HTERT RPE-1 (cell line): ENCODE results near the gene AFF4.

Experiments
- in situ Hi-C: fragments of 300-500 bp; cut with MboI; formaldehyde crosslinking; loops from 4 replicates; pipeline ENCODE4 v1.14.3; 2020; ENCODE audit warnings: low sequenced_read_pairs

The AFF4 gene

DNA sequence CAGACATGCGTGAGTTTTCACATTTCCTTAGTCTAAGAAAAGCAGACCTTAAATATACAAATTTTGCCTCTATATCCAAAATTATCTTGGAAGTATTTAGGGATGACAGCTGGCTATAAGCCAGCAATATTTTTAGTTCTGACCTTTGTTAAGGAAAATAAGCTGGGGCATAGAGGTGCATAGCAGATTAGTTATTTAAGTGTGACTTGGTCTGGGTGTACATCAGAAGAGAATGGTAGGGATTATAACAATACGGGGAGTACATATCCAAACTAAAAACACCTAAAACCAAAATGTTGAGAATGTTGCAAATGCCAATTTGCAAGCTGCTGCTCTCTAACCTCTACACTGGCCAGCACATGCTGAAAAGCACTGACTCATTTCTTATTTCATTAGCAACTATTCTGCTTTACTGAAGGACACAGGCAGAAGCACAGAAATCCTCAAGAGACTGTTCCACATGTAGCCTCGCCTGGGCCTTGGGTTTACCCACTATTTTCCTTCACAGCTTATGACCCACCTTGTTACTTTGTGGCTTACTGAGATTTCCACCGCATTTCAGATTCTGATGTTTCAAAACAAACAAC is 67.6 kb downstream of the AFF4 start:
- in situ Hi-C loops, result no loop called here

DNA sequence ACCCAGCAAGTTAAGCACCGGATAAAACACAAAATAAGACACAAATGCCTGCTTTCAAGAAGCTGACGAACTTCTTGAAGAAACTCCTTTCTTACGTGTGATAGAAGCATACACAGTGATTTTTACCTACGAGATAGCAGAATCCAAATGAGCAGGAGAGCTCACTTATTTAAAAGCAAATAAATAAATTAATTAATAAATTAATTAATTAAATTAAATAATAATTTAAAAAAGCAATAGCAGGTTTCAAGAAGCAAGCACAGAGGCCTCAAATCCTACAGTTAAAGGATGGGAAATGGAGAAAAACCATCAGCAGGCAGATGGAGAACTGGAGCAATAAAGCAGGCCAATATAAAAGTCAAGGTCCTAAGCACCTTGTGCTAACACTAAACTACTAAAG is 72.6 kb downstream of the AFF4 start:
- in situ Hi-C loops, result no loop called here

DNA sequence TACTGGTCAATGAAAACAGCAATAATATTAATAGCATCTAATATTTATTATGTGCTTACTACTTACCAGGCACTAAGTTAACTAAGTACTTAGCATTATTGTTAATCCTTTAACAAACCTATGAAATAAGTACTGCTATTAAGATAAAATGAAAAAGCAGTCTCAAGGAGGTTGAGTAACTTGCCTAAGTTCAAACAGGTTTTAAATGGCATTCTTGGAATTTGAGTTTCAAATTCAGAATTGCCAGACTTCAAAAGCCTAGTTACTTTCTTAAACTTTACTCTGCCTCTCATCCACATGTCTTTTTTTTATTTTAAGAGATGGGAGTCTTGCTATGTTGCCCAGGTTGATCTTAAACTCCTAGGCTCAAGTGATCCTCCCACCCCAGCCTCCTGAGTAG is 73.9 kb downstream of the AFF4 start:
- in situ Hi-C loops, result no loop called here

DNA sequence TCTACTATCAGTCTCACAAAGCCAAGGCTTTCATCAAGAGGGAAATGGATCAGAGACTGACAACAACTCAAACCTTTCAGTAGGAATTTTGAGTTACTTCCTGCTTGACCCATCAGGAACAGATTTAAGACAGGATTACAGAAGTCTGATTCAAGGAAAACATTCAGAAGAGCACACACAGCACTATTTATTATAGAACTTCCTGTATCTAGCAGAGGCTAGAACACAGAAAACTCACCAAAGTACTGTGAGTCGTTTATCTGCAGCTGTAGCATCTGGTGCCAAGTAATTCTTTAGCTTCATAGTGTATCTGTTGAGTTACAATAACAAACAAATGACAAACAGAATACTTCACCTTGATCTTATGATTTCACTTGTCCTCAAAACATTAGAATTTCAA is 76.2 kb downstream of the AFF4 start:
- in situ Hi-C loops, result no loop called here

DNA sequence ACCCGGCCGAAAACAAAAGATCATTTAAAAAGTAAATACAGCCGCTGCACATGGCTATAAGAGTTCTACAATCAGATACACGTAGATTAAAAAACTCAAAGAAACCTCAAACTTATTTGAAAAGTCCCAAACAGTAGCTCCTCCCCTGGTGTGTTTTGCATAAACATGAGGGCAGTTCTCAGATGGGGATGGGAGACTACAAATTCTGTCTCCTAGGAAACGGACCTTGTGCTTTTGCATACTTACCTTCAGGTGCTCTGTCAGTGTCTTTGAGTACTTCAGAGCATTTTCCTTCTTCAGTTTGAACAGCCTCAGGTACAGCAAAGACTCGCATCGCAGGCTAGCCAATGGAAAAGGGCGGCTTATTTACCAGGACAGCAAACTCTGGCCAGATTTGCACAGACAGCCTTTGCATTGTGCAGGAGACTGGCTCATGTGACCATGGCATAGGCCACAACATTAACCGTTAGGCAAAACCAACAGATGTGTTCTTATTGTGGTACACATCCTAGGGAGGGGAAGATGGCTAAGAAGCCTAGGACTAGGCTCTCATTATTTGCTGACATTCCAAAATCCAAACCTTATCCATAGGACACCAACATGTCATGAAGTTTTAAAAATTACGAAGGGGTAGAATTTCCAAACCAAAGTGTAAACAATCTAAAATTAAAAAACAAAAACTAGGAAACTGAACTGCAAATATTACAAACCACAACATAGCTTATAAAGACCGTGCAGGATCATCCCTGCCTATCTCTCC is 77.2 kb downstream of the AFF4 start:
- in situ Hi-C loops, result no loop called here

DNA sequence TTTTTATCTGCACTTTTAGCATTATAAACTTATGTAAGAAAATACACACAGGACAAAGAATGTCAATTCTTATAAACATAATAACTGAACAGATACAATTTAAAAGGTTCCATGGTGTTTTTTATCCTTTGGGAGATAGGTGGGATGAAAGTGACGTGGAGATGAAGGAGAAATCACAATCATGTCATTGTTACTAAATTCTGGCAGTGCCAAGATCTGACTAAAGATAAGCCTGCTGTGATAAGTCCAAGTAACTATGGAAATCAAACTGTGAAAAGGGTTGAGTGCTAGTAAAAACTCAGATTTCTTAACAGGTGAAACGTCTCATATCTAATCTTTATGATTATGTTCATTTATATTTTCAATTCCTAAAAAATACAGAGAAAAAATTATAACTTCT is 78.9 kb downstream of the AFF4 start:
- in situ Hi-C loops, result no loop called here

DNA sequence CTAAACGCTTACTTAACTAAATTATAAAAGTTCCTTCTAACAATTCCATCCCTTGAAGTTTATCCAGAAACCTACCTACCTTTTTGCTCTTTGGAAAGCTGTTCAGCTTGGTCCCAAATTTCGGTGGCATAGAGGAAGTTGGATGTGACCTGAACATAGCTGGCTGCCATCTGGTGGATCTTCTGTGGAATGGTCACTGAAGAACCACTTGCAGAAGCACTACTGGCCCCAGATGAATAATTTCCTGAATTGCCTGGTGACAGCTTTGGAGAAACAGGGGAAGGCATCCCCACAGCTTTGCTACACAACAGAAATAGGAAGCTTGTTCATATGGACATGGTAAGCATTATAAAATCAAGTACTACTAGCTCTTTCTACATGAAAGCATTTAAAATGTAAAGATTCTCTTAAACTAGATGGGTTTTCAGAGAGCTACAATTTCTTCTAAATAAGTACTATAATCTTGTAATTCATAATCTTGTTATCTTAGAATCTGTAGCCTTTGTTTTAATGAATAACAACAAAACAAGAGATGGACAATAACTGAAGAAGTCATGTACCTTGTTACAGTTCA is 80.1 kb downstream of the AFF4 start:
- in situ Hi-C loops, result no loop called here

DNA sequence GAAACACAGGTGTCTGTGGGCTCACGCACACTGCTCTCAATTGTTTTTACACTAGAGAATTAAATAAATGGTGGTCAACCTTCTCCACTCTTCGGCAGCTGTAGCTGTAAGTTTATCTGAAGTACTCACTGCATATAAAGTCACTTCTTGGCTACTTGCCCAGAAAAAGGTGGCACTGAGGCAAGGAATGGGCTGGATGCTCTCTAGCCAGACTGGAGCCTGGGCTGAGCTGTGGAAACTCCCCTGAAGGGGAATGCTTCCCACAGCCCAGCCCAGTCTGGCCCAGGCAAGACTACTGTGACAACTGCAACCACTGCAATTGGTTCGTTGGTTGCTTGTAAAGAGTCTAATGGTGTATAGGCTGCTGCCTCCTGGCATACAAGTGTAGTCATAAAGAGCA is 85.5 kb downstream of the AFF4 start:
- in situ Hi-C loops, result no loop called here

DNA sequence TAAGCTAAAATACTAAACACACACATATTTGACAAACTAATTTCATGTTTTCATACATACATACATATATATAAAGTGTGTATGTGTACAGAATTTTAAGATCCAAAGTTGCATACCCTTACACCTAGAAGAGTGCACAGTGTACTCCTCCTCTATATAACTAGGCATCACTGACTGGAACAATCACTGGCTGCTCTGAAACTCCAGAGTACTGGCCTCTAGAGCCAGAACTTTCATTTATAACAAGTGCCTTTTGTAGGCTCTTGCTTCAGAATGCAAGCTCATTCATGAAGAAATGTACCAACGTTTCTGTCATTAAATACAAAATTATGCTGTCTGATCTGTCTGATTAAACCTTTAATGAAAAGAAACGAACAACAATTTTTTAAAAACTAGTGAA is 86.0 kb downstream of the AFF4 start:
- in situ Hi-C loops, result no loop called here

DNA sequence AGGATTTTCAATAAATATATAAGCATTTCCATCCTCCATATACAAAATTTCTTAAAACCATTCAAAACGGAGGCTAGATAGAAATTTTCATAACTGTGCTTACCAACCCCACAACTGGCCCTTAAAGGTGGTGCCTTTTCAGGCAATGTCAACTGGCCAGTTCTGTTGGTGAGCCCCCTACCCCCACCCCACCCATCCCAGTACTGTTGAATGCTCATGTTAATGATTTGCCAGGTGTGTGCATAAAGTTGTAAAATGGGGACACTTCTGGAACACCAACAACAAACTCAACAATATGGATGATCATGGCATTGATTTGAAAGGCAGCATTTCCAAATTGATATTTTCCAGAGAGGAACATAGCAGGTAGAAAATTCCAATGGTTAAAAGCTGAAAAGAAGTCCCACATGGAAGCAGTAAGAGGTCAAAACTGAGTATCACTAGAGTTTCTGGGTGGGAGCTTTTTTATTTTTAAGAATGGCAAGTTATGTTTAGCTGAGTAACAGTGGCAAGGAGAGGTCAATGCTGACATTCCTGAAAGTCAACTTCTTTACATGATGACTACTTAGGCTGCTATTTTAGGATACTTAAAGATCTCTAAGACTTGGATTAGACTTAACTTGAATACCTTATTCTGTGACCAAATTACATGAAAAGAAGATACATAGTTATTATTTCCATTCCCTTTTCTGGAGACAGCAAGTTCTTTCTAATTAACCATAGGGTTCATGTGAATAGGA is 87.2 kb downstream of the AFF4 start:
- in situ Hi-C loops, result no loop called here

DNA sequence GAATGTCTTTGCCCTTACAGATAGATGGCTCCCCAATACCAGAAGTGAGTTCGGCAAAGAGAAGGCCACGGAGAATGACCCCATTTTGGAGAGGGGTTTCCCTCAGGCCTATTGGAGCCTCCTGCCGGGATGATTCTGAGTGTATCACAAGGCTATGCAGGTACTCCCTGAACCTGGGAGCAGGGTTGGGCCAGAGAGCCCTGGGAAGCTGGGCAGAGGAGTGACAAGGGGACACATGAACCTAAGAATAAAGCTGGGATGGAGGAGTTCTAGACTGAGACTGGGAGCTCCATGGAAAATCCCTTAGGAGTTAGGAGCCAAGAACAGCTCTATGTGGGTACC is 89.5 kb downstream of the AFF4 start:
- in situ Hi-C loops, result no loop called here

DNA sequence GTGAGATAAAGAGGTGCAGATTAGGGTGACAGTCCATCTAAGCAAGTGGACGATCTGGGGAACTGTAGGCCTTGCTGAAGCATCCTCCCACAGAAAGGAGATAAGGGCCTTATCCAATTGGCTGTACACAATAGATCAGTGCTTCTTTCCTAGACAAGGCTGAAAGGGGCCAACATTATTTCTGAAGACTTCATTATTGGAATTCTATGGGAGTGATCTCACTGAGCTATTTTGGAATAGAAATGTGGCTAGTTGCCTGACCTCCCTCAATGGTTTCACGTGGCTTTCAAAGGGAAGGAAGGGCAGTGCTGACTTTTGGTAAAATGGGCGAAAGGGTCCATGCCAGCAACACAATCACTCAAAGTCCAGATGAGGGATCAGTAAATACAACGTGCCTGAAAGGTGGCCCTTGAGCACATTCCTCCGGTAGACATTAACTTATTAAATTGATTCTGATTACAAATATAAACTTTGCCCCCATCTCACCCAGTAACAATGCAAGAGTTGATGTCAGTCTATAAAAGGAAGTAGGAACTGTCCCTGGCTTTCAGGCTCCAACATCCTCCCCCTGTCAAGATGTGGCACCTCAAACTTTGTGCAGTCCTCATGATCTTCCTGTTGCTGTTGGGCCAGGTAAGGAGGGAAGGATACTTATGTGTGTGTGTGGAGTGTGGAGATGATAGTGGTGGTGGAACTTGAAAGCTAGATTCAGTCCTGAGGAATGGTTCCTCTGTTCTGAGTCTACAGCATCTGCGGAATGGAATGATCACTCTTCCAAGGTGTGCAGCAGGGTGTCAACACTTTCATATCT is 90.1 kb downstream of the AFF4 start, which contains the start of gene LEAP2:
LEAP2 (plus strand) TSS at position 550 of the 811 bp plus-strand sequence; CDS start at position 577, 27 bp downstream.
- in situ Hi-C loops, result no loop called here

DNA sequence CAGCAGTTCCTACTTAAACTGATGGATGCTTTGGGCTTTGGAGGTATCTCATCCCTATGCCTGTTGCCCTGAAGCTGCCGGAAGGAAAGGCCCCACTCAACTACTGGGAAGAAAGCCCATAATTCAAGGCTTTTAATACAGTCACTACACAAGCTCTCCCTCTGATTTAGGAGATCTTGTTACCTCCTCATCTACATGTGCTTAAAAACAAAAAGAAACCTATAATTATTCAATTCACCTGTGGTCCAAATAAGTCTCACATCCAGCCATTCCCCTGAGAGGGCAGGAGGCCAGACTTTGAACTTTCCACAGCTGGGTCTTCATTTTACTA is 90.7 kb downstream of the AFF4 start:
- in situ Hi-C loops, result no loop called here

DNA sequence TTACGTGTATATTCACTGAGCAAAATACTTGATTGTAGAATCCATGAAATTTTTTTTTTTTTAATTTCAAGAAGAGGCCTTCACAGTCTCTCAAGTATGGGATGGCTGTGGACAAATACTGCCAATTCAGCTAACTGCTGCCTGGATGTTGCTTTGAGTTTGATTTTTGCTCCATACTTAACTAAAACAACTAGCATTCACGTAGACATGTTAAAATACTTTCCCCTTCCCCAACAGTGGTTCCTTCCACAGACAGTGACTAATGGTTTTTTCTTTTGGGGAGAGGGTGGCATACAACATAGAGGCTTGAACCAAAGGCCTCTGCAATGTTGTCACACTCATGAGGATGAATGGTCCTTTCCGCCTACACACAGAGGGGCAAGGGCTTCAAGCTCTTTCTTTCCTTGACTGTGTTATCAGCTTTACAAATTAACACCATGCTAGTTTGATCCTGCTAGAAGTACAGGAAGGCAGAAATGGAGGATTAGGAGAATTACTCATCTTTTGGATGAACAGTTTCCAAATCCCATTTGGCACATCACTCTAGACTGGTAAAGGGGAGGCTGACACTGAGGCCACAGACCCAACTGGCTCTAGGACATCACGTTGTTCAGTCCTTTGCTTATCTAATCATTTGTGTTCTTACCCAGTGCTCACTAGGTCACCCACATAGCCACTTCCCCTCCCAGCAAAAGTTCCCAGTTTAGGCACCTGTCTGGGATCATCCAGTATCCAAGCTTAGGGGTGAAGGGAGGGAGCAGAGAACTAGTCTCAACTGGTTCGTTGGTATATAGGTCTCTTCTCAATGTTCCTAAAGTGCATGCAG is 91.8 kb downstream of the AFF4 start:
- in situ Hi-C loops, result no loop called here

DNA sequence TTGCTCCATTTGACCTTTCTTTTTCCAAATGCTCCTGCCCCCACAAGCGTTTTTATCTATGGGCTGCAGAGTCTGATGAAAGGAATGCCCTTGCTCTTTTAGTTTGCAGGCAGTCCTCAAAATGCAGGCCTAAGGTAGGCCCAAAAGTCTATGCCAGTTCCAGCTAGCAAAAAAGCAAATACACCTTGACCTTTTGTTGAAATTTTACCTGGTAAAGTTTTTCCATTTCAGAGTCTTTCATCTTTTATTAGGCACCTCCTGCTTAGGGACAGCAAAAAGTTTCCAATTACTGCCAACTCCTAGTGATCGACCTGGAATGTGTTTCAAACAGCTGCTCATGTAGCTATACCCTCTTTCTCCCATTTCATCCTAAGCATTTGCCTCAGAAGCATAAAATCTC is 92.6 kb downstream of the AFF4 start:
- in situ Hi-C loops, result no loop called here

DNA sequence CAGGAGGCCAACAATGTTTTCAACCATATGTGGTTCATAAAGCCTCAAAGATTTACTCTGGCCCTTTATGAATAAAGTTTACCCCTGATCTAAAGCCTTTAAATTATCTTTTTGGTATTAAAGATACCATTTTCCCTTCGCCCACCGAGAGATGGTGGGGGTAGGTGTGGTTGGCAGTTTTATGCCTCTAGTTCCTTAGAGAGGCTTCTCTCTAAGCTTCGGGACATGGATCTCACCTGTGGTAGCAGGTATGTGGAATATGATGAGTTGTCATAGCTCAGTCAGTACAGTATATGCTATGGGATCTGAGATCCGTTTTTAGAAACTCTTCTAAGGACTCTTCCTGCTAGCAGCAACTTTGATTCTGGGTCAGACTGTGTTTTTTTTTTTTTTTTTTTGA is 94.7 kb downstream of the AFF4 start:
- in situ Hi-C loops, result no loop called here

DNA sequence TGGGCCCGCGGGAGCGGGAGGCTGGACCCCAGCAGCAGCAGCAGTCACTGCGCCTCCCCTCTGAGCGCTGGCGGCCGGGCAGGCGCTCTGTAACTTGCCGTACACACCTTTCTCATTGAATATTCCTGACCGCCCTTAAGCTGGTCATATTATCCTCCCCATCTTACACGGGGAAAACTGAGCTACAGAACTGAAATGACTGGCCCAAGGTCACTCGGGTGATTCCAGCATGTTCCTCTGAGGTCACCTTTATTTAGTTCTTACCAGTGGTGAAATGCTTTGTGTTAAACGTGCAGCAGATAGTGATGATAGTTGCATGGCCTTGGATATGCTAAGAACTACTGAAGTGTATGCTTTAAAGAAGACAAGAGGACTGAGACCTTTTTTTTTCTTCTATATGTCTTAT is 96.4 kb downstream of the AFF4 start:
- in situ Hi-C loops, result no loop called here

DNA sequence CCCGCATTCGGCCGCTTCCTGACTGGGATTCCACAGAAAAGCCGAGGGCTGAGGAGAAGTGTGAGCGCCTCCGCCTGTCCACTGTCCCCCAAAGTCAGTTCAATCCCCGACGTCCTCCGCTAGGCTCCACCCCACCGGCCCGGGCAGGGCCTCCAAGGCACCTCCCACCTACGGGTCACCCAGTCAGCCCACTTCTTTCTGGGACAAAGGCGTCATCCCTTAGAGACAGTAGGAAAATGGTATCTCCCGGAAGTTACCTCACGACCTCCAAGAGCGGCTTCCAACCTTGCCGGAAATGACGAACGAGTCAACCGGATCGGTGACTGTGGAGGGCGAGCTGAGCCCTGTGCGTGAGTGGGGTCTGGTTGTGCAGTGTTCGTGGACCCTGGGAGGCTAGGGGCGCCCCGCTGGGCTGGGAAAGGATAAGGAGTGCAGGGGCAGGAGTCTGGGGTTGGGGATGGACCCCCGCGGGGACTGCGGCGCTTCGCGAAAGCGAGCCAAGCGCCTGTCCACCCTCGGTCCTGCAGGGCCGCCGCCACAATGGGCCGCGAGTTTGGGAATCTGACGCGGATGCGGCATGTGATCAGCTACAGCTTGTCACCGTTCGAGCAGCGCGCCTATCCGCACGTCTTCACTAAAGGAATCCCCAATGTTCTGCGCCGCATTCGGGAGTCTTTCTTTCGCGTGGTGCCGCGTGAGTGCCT is 96.9 kb downstream of the AFF4 start, which contains the start of the genes GDF9 and UQCRQ:
GDF9 (minus strand) TSS at position 128 of the 704 bp plus-strand sequence. CDS start 1,936 bp downstream, outside the sequence.
UQCRQ (plus strand) TSS at position 301 of the 704 bp plus-strand sequence; CDS start at position 541, 240 bp downstream.
- in situ Hi-C loops, result no loop called here

DNA sequence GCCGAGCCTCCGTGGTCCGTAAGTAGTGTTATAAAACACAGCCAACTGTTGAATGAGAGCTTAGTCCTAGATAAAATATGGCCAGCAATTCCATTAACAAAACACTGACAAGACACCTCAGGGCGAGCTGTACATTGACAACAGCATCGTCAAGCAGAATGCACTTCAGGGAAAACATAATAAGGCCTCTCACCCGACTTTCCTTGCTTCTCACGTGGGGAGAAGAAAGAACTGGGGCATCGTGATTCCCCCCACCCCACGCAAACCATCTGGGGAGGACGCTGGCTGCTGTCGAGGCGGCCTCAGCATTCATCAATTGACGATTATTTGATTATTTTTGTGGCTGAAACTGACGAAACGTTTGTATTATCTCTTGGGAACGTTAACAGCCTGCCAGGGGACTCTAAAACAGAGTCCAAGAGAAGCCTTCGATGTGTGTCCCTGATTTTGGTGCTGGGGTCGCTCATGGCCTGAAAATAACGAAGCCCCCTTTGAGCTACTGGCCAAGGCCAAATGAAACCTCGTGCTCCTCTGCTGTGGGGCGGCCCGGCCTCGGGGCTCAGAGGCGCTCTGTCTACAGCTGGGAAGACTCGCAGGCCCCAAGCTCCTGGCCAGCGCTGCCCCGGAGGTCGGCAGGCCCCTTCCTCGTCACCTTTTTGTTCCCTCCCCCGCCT is 97.6 kb downstream of the AFF4 start:
- in situ Hi-C loops, result no loop called here
